Kidney (tissue), 14 donors: ENCODE results near the gene FYB2. TPM values are rescaled to one million over a fixed set of nuclear protein-coding genes. Genes with fewer than 3 reads are reported as not detected.

Source experiments
- DNase-seq, 5 donors: peaks; one replicate each; pipeline ENCODE4 v3.0.0-alpha.2; 2013 to 2020
- FAIRE-seq: peaks from 2 replicates; lab custom pipeline; 2012; peaks lifted over from hg19 to GRCh38; lab: Jason Lieb, UNC
- H3K27ac ChIP-seq, 2 donors: one replicate each; pipeline ENCODE4 v1.7.0; 2013; ENCODE audit warnings: low read depth in 2 of 2, low read length in 2 of 2, inconsistent platforms in 1 of 2
- H3K27me3 ChIP-seq: one replicate; pipeline ENCODE4 v1.7.1; 2013; ENCODE audit warnings: low read length, inconsistent platforms; ENCODE audit not compliant: control insufficient read depth, insufficient read depth
- H3K36me3 ChIP-seq, 3 donors: one replicate each; pipeline versions ENCODE4 v1.7.0 to v1.7.1; 2013; ENCODE audit warnings: low read length in 3 of 3, control low read depth in 1 of 3, inconsistent platforms in 1 of 3; ENCODE audit not compliant: insufficient read depth in 3 of 3, control insufficient read depth in 2 of 3
- H3K4me1 ChIP-seq, 3 donors: one replicate each; pipeline versions ENCODE4 v1.7.0 to v1.7.1; 2013; ENCODE audit warnings: low read length in 3 of 3, inconsistent platforms in 1 of 3, low read depth in 1 of 3; ENCODE audit not compliant: control insufficient read depth in 2 of 3, insufficient read depth in 2 of 3
- H3K4me3 ChIP-seq, 3 donors: one replicate each; pipeline versions ENCODE4 v1.7.0 to v1.8.1; 2013; ENCODE audit warnings: low read length in 3 of 3, control low read depth in 1 of 3, inconsistent platforms in 1 of 3
- H3K9ac ChIP-seq, 3 donors: one replicate each; pipeline versions ENCODE4 v1.7.0 to v1.7.1; 2013; ENCODE audit warnings: low read length in 3 of 3, control low read depth in 1 of 3, inconsistent platforms in 1 of 3
- H3K9me3 ChIP-seq, 3 donors: one replicate each; pipeline versions ENCODE4 v1.7.0 to v1.7.1; 2013; ENCODE audit warnings: low read length in 3 of 3, control low read depth in 1 of 3, inconsistent platforms in 1 of 3; ENCODE audit not compliant: control insufficient read depth in 2 of 3, insufficient read depth in 1 of 3
- CTCF ChIP-seq: IDR thresholded peaks from 3 replicates; pipeline ENCODE4 v1.5.1; 2012; ENCODE audit warnings: mild to moderate bottlenecking, moderate library complexity, borderline replicate concordance; ENCODE audit not compliant: insufficient read depth; ENCODE audit errors: extremely low read depth
- intact Hi-C: fragments of 100-400 bp; cut with DNase I; formaldehyde crosslinking; loops from one replicate; pipeline ENCODE4 v1.11.1; 2022
- polyA plus RNA-seq: library from polyadenylated mRNA; stranded (reverse); fragments of 350-450 nt; fragmentation: Illumina TruSeq; extraction: RNeasy Lipid Tissue Mini Kit (QIAGEN cat#74804); gene quantifications from one replicate; pipeline ENCODE4 v1.2.3, GENCODE V29; 2014; ENCODE audit warnings: low read depth, low replicate concordance; ENCODE audit not compliant: insufficient read depth
- total RNA-seq: library from RNA; stranded (reverse); fragmentation: NEBNext Ultra II Directional; extraction: Animal tissue kit (Norgen Biotek cat#: 25700); gene quantifications from one replicate; pipeline ENCODE4 v1.2.1, GENCODE V29; 2021
- donor health status: control.
- donor health status: control.
- donor health status: control.
- donor health status: control.
- donor health status: control.
- donor health status: DM: yes; HTN: yes; CAD: no.
- donor health status: Normal renal cell carcinoma (clear cell type).

Gene FYB2
- total and polyA plus RNA-seq, 2 donors from 2014 or later = 5.5 to 7.9 TPM

DNA sequence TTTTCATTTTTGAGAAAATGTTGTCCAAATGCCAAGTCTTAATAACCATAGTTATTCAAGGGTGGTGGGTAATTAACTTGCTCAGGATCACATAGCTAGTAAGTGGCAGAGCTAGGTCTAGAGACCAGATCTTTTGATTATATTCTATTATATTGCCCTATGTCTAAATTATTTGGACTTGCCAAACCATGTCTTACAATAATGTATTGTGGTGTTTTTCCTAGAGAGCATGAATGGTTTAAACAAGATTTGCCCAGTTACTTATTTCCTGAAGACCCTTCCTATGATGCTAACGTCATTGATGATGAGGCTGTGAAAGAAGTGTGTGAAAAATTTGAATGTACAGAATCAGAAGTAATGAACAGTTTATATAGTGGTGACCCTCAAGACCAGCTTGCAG lies 115.5 kb downstream of the FYB2 start:
- no peak for DNase-seq
- intact Hi-C loops = no loop called here
- Histone ChIP-seq H3K36me3 (peaks cover 0 to 11% (median 3%) of the 10 kb centered on the region in 3 donors), H3K27ac (no peak overlapping the region), H3K27me3 (no peaks in the 10 kb centered on the region), H3K9ac (no peak overlapping the region), H3K4me1 (no peaks in the 10 kb centered on the region), H3K4me3 (no peak overlapping the region), H3K9me3 (peaks cover 0 to 4% (median 0%) of the 10 kb centered on the region in 3 donors)
- no peak for FAIRE-seq
- no peak for TF ChIP-seq CTCF

DNA sequence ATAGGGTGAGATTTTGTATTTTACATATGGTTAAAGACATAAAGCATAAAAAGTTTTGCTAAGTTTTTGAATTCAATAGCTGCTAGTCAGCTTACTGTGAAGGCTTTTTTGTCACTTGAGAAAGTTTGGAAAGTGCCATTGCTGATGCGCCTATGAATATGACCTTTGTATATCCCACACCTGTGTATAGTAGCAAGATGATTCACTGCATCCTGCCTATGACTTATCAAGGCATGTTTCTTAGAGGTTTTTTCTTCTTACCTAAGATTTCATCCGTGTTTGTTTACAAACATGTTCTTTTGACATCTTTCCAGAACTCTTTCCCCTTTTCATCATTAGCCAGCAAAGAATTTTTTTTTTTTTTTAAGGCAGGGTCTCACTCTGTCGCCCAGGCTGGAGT lies 122.5 kb downstream of the FYB2 start:
- intact Hi-C loops = no loop called here
- Histone ChIP-seq H3K9ac (no peak overlapping the region), H3K9me3 (no peaks in the 10 kb centered on the region), H3K27ac (no peak overlapping the region), H3K4me3 (no peak overlapping the region), H3K4me1 (no peaks in the 10 kb centered on the region), H3K27me3 (no peaks in the 10 kb centered on the region), H3K36me3 (peaks cover 0 to 8% (median 4%) of the 10 kb centered on the region in 3 donors)
- no peak for FAIRE-seq
- no peak for DNase-seq
- no peak for TF ChIP-seq CTCF

- DNase-seq = peak in 2 of 5 donors; percentile 14 to 26
- TF ChIP-seq CTCF = no peak
- H3K27me3 ChIP-seq = no peaks in the 10 kb centered on the region
- no peak overlapping the region for H3K9ac ChIP-seq
- no peak overlapping the region for H3K4me3 ChIP-seq
- no peaks in the 10 kb centered on the region for H3K36me3 ChIP-seq
- H3K9me3 ChIP-seq = no peaks in the 10 kb centered on the region
- intact Hi-C loops = no loop called here
- FAIRE-seq = no peak
- H3K4me1 ChIP-seq = no peaks in the 10 kb centered on the region
- no peak overlapping the region for H3K27ac ChIP-seq
Observed at GRCh38 chr1:56688522-56689026, 130.6 kb downstream of the FYB2 start.

DNA sequence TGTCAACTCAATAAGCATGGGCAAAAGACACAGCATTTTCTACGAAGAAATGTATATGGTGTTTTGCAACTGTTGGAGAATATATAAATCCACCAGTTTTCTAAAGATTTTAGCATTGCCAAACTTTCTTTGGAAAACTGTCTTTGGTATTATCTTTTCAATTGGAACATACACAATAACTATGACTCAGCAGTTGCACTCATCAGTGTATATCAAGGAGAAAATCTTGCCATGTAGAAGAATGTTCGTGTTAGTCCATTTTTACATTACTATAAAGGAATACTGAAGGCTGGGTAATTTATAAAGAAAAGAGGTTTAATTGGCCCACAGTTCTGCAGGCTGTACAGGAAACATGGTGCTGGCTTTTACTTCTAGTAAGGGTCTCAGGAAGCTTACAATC lies 133.0 kb downstream of the FYB2 start:
- no peaks in the 10 kb centered on the region for H3K27me3 ChIP-seq
- no peaks in the 10 kb centered on the region for H3K4me1 ChIP-seq
- no peak overlapping the region for H3K9ac ChIP-seq
- intact Hi-C loops = no loop called here
- no peaks in the 10 kb centered on the region for H3K36me3 ChIP-seq
- FAIRE-seq (no peak), DNase-seq (no peak)
- no peak overlapping the region for H3K27ac ChIP-seq
- no peak for TF ChIP-seq CTCF
- H3K4me3 ChIP-seq = no peak overlapping the region
- no peaks in the 10 kb centered on the region for H3K9me3 ChIP-seq
